Measurements from ENCODE around the gene MRPL42.
"Not testable (repeated sequence)": the region's sequence is repeated elsewhere in the genome, so short reads cannot be mapped to it uniquely, and the experiment has no call there.

DNA sequence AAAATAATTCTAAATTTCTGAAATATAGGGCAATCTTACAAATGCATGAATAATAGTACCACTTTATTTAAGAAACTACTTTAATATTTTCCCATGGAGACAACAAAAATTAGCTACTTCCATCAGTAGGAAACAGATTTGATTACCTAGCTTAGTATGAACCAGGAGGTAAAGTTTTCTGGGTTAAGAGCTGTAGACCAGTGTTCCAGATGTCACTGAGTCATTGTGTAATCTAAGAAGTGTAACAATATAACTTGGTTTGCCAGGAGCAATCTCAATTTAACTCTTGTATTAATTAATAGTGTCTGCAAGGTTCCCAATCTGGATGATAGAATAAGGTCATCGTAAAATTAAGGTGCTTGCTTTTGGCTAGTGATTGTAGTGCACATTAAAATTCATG, 31.5 kb downstream of the MRPL42 start:
- not testable (repeated sequence) for TF ChIP-seq EP300, POLR2A (IDR thresholded peaks at IDR 0.05)
- TF ChIP-seq, protein P1, sequence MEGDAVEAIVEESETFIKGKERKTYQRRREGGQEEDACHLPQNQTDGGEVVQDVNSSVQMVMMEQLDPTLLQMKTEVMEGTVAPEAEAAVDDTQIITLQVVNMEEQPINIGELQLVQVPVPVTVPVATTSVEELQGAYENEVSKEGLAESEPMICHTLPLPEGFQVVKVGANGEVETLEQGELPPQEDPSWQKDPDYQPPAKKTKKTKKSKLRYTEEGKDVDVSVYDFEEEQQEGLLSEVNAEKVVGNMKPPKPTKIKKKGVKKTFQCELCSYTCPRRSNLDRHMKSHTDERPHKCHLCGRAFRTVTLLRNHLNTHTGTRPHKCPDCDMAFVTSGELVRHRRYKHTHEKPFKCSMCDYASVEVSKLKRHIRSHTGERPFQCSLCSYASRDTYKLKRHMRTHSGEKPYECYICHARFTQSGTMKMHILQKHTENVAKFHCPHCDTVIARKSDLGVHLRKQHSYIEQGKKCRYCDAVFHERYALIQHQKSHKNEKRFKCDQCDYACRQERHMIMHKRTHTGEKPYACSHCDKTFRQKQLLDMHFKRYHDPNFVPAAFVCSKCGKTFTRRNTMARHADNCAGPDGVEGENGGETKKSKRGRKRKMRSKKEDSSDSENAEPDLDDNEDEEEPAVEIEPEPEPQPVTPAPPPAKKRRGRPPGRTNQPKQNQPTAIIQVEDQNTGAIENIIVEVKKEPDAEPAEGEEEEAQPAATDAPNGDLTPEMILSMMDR (IDR thresholded peaks at IDR 0.05) = not testable (repeated sequence)
